Measurements from ENCODE around the gene NDUFS2.

The NDUFS2 gene

DNA sequence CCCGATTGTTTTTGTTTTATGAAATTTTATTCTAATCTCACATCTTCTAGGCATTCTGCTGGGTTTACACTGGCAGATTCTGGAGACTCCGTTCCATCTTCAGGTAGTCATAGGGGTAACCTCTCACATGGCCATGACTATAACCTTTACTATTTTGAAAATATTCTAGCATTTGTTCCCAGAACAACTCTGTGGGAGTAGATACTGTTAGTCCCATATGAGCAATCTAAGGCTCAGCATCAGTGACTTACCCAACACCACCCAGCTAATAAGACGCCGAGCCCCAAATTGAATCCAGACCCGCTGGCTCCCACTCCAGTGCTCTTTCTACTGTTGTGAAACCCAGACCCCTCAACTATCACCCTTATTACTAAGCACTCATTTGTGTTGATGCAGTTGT, 13.1 kb upstream of the NDUFS2 start:
- no peak overlapping the region for H3K4me3 ChIP-seq (ENCODE audit: low read depth, low read length)
- peaks cover 2% of the 10 kb centered on the region for H3K36me3 ChIP-seq (ENCODE audit: control insufficient read depth, insufficient read depth, low read length)
- H3K27me3 ChIP-seq (ENCODE audit: control insufficient read depth, insufficient read depth, low read length): no peaks in the 10 kb centered on the region
- H3K9me3 ChIP-seq (ENCODE audit: control insufficient read depth, insufficient read depth, low read length): no peaks in the 10 kb centered on the region
- H3K4me1 ChIP-seq (ENCODE audit: control insufficient read depth, insufficient read depth, low read length): peaks cover 3% of the 10 kb centered on the region
- no peak overlapping the region for H3K9ac ChIP-seq (ENCODE audit: low read depth, low read length)

DNA sequence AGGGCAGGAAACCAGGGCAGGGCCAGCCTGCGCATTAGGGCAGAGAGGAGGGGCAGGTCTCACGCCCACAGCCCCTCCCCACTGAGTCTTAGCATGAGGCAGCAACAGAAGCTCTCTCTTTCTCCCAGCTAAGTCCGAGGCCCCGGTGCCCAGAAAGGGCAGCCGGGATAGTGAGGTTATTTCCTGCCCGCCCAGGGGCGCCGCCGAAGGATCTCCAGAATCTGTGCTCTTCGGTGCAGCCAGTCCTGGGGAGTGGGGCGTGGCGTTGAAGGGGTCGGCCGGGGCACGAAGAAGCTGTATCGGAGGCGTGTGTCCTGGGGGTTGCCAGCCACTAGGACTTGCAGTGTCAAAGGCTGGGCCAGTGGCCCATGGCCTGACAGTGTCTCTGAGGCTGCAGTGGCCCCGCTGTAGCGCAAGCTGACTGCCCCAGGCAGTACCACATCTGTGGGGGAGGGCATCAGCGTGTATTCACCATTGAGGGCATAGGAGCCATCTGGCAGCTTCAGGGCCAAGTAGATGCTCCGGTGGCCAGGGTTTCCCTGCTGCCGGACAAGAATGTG, 11.1 kb upstream of the NDUFS2 start:
- peaks cover 9% of the 10 kb centered on the region for H3K36me3 ChIP-seq (ENCODE audit: control insufficient read depth, insufficient read depth, low read length)
- no peak overlapping the region for H3K9ac ChIP-seq (ENCODE audit: low read depth, low read length)
- H3K27me3 ChIP-seq (ENCODE audit: control insufficient read depth, insufficient read depth, low read length): no peaks in the 10 kb centered on the region
- no peak overlapping the region for H3K4me3 ChIP-seq (ENCODE audit: low read depth, low read length)
- H3K9me3 ChIP-seq (ENCODE audit: control insufficient read depth, insufficient read depth, low read length): no peaks in the 10 kb centered on the region
- H3K4me1 ChIP-seq (ENCODE audit: control insufficient read depth, insufficient read depth, low read length): peaks cover 3% of the 10 kb centered on the region

GRCh38 chr1:161191971-161192370, 10.2 kb upstream of the NDUFS2 start:
- no peaks in the 10 kb centered on the region for H3K9me3 ChIP-seq (ENCODE audit: control insufficient read depth, insufficient read depth, low read length)
- no peak overlapping the region for H3K4me3 ChIP-seq (ENCODE audit: low read depth, low read length)
- H3K4me1 ChIP-seq (ENCODE audit: control insufficient read depth, insufficient read depth, low read length): peaks cover 10% of the 10 kb centered on the region
- no peak overlapping the region for H3K9ac ChIP-seq (ENCODE audit: low read depth, low read length)
- H3K36me3 ChIP-seq (ENCODE audit: control insufficient read depth, insufficient read depth, low read length): peaks cover 14% of the 10 kb centered on the region
- no peaks in the 10 kb centered on the region for H3K27me3 ChIP-seq (ENCODE audit: control insufficient read depth, insufficient read depth, low read length)

DNA sequence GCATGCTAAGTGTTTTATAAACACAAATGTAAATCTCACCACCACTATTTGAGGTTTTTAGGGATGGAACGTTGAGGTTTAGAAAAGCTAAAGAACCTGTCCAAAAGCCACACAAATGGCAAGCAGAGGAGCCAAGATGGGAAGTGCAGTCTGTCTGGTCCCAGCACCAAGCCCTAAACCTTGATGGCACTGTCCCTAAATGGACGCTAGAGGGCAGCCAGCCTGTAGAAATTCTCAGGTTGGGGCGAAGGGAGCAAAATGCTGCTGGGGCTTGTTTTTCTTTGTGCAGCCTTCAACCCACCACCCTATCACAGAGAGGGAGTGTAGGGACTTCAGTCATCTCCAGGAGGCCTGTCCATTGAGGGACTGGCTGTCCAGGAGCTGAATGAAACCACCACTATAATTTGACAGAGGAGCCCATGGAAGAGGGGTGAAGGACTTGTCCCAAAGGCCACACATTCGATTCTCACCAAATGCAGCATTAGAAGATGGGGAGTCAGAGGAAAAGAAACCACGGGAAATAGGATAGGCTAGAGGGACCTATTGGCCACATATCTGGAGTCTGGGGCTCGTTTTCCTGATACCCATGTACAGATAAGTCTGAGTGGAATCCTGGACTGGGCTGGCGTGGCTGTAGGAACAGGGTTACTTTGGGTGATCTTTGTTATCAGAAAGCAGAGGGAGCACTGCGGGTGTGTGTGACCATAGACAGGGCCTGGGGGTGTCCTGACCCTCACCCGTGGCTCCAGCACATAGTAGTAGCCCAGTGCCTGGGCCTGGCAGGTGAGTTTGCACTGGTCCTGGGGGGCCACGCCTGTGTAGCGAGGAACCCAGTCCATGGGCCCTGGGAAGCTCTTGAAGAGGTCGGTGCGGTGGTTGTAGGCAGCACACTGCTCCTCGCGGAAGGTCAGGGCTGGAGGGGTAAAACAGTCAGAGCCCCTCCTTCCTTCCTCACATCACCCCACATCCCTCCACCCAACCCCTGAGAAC, 9.4 kb upstream of the NDUFS2 start:
- peaks cover 17% of the 10 kb centered on the region for H3K4me1 ChIP-seq (ENCODE audit: control insufficient read depth, insufficient read depth, low read length)
- H3K4me3 ChIP-seq (ENCODE audit: low read depth, low read length): no peak overlapping the region
- no peak overlapping the region for H3K9ac ChIP-seq (ENCODE audit: low read depth, low read length)
- H3K9me3 ChIP-seq (ENCODE audit: control insufficient read depth, insufficient read depth, low read length): no peaks in the 10 kb centered on the region
- no peaks in the 10 kb centered on the region for H3K27me3 ChIP-seq (ENCODE audit: control insufficient read depth, insufficient read depth, low read length)
- peaks cover 14% of the 10 kb centered on the region for H3K36me3 ChIP-seq (ENCODE audit: control insufficient read depth, insufficient read depth, low read length)

GRCh38 chr1:161193561-161194235, 8.5 kb upstream of the NDUFS2 start:
- no peaks in the 10 kb centered on the region for H3K27me3 ChIP-seq (ENCODE audit: control insufficient read depth, insufficient read depth, low read length)
- no peak overlapping the region for H3K4me3 ChIP-seq (ENCODE audit: low read depth, low read length)
- H3K36me3 ChIP-seq (ENCODE audit: control insufficient read depth, insufficient read depth, low read length): peaks cover 14% of the 10 kb centered on the region
- peaks cover 23% of the 10 kb centered on the region for H3K4me1 ChIP-seq (ENCODE audit: control insufficient read depth, insufficient read depth, low read length)
- no peaks in the 10 kb centered on the region for H3K9me3 ChIP-seq (ENCODE audit: control insufficient read depth, insufficient read depth, low read length)
- H3K9ac ChIP-seq (ENCODE audit: low read depth, low read length): no peak overlapping the region

DNA sequence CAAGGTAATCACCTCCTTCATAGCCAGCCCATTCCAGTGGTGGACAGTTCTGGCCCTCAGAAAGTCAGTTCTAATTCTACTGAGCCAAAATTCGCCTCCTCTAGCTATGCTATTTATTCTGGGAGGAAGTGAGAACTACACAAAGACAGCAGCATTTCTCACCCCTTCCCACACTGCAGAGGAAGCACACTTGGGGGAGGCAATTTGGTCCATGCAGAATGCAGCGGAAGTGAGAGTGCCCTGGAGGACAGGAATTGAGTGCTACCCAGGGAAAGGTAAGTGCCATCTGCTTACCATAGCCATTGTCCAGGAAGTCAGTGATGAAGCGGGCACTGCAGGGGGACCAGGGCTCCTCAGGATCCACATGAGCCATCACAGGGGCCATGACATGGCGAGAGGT, 7.0 kb upstream of the NDUFS2 start:
- H3K9me3 ChIP-seq (ENCODE audit: control insufficient read depth, insufficient read depth, low read length): no peaks in the 10 kb centered on the region

GRCh38 chr1:161196111-161196510, 6.1 kb upstream of the NDUFS2 start:
- Histone ChIP-seq H3K9ac (ENCODE audit: low read depth, low read length) (no peak overlapping the region), H3K4me3 (ENCODE audit: low read depth, low read length) (no peak overlapping the region), H3K9me3 (ENCODE audit: control insufficient read depth, insufficient read depth, low read length) (no peaks in the 10 kb centered on the region), H3K4me1 (ENCODE audit: control insufficient read depth, insufficient read depth, low read length) (peaks cover 43% of the 10 kb centered on the region), H3K27me3 (ENCODE audit: control insufficient read depth, insufficient read depth, low read length) (no peaks in the 10 kb centered on the region), H3K36me3 (ENCODE audit: control insufficient read depth, insufficient read depth, low read length) (peaks cover 14% of the 10 kb centered on the region)

More for the DNA sequence above, 7.0 kb upstream of the NDUFS2 start:
- no peaks in the 10 kb centered on the region for H3K27me3 ChIP-seq (ENCODE audit: control insufficient read depth, insufficient read depth, low read length)
- H3K36me3 ChIP-seq (ENCODE audit: control insufficient read depth, insufficient read depth, low read length): peaks cover 14% of the 10 kb centered on the region
- peaks cover 34% of the 10 kb centered on the region for H3K4me1 ChIP-seq (ENCODE audit: control insufficient read depth, insufficient read depth, low read length)
- no peak overlapping the region for H3K4me3 ChIP-seq (ENCODE audit: low read depth, low read length)
- H3K9ac ChIP-seq (ENCODE audit: low read depth, low read length): no peak overlapping the region

GRCh38 chr1:161196521-161197451, 5.4 kb upstream of the NDUFS2 start:
- H3K4me3 ChIP-seq (ENCODE audit: low read depth, low read length): peak overlapping the region; percentile 50
- H3K27me3 ChIP-seq (ENCODE audit: control insufficient read depth, insufficient read depth, low read length): no peaks in the 10 kb centered on the region
- peak overlapping the region; percentile 54 for H3K9ac ChIP-seq (ENCODE audit: low read depth, low read length)
- H3K4me1 ChIP-seq (ENCODE audit: control insufficient read depth, insufficient read depth, low read length): peaks cover 48% of the 10 kb centered on the region
- H3K9me3 ChIP-seq (ENCODE audit: control insufficient read depth, insufficient read depth, low read length): no peaks in the 10 kb centered on the region
- H3K36me3 ChIP-seq (ENCODE audit: control insufficient read depth, insufficient read depth, low read length): peaks cover 14% of the 10 kb centered on the region

GRCh38 chr1:161197560-161198193, 4.5 kb upstream of the NDUFS2 start:
- Histone ChIP-seq H3K9ac (ENCODE audit: low read depth, low read length) (peak overlapping the region; percentile 12), H3K4me3 (ENCODE audit: low read depth, low read length) (peak overlapping the region; percentile 50)

DNA sequence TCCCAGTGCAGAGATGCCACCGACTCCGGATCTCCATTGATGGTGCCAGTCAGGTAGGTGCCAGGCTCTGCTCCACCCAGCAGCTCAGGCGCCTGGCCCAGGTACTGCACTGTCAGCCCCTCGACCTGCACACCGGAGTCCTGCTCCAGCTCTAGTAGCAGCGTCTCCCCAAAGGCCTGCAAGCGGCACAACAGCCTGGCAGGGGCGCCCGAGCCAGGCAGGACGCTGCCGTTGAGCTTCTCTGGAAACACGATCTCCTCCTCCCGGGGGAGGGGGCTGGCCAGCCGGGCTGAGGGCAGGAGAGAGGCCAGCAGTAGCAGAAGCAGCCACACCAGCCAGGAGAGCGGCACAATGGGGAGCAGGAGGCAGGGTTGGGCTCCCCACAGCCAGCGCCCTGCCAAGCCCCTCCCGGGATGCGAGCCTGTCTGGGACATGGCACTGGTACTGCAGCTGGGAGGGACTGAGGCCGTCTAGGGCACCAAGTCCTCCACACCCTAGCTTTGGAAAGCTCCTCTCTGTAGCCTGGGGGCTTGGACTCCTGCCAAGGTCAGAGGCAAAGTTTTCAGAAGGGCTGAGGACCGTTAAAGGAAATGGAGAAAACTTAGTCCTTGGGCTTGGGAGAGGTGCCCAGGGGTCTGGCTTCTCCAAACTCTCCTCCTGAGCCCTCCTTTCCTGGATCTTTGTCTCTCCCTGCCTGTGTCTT, 3.8 kb upstream of the NDUFS2 start:
- Histone ChIP-seq H3K4me1 (ENCODE audit: control insufficient read depth, insufficient read depth, low read length) (peaks cover 45% of the 10 kb centered on the region), H3K36me3 (ENCODE audit: control insufficient read depth, insufficient read depth, low read length) (peaks cover 14% of the 10 kb centered on the region), H3K9ac (ENCODE audit: low read depth, low read length) (peak overlapping the region; percentile 47), H3K4me3 (ENCODE audit: low read depth, low read length) (peak overlapping the region; percentile 50), H3K9me3 (ENCODE audit: control insufficient read depth, insufficient read depth, low read length) (no peaks in the 10 kb centered on the region), H3K27me3 (ENCODE audit: control insufficient read depth, insufficient read depth, low read length) (no peaks in the 10 kb centered on the region)

More at GRCh38 chr1:161197560-161198193, 4.5 kb upstream of the NDUFS2 start:
- Histone ChIP-seq H3K9me3 (ENCODE audit: control insufficient read depth, insufficient read depth, low read length) (no peaks in the 10 kb centered on the region), H3K36me3 (ENCODE audit: control insufficient read depth, insufficient read depth, low read length) (peaks cover 14% of the 10 kb centered on the region), H3K4me1 (ENCODE audit: control insufficient read depth, insufficient read depth, low read length) (peaks cover 47% of the 10 kb centered on the region), H3K27me3 (ENCODE audit: control insufficient read depth, insufficient read depth, low read length) (no peaks in the 10 kb centered on the region)
